Prostate gland (tissue), 2 donors: Measurements from ENCODE around the gene IL7R.

Experiments
- POLR2A ChIP-seq: fragments of 450-650 bp; IDR thresholded peaks from one replicate; pipeline ENCODE4 v1.6.1; 2016; ENCODE audit warnings: antibody characterized with exemption, mild to moderate bottlenecking
- TF ChIP-seq, protein P1 (sequence below), 4 experiments: fragments of 200-600 bp in 2 of 4; fragments of 450-650 bp in 2 of 4; sonication (generic) in 2 of 4; IDR thresholded peaks; 1 replicate in 3 of 4; 2 replicates in 1 of 4; pipeline ENCODE4 v1.5.1; 2016 to 2019; ENCODE audit warnings: antibody characterized with exemption in 4 of 4, mild to moderate bottlenecking in 2 of 4, moderate library complexity in 2 of 4

DNA sequence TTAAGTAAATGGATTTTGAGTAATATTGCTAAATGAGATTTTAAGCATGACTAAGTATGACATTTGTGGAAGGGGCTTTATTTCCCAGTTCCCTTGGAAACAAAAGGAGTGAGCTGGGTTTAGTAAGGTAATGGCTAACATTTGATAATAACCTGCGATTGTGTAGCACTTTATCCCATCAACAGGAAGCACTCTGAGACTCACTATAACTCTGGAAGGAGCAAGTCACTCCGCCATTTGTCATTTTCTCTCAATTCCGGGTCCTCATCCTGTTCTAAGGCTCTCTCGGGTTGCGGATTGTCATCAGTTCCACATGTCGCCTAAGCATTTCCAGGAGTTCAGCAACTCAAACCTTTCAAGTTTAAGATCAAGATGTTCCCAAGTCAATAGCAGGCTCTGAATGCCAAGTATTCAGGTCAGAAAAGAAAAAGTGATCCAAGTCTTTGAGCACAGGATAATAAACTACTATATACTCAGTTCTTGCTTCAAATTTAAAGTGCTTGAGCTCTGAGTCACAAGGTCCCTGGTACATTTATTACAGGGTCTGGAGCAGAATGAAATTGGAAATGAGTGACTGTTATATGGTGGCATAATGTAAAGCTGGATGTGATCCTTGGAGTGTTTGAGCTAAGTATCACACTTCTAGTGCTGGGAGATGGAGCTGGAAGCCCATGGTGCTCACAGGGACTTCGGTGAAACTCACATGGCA lies 42.4 kb downstream of the IL7R start:
- TF ChIP-seq, protein P1, sequence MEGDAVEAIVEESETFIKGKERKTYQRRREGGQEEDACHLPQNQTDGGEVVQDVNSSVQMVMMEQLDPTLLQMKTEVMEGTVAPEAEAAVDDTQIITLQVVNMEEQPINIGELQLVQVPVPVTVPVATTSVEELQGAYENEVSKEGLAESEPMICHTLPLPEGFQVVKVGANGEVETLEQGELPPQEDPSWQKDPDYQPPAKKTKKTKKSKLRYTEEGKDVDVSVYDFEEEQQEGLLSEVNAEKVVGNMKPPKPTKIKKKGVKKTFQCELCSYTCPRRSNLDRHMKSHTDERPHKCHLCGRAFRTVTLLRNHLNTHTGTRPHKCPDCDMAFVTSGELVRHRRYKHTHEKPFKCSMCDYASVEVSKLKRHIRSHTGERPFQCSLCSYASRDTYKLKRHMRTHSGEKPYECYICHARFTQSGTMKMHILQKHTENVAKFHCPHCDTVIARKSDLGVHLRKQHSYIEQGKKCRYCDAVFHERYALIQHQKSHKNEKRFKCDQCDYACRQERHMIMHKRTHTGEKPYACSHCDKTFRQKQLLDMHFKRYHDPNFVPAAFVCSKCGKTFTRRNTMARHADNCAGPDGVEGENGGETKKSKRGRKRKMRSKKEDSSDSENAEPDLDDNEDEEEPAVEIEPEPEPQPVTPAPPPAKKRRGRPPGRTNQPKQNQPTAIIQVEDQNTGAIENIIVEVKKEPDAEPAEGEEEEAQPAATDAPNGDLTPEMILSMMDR (IDR thresholded peaks at IDR 0.05): no peak
- no peak for TF ChIP-seq POLR2A
